Measurements from ENCODE around the gene LARGE2.

The LARGE2 gene

GRCh38 chr11:45937916-45938315 is 15.5 kb downstream of the LARGE2 start:
- DNase-seq (ENCODE audit: extremely low read depth, low read depth): no peak
- TF ChIP-seq CTCF (IDR thresholded peaks at IDR 0.05; ENCODE audit: low read depth, low read length): no peak

GRCh38 chr11:45939836-45940235 is 17.4 kb downstream of the LARGE2 start:
- TF ChIP-seq CTCF (IDR thresholded peaks at IDR 0.05; ENCODE audit: low read depth, low read length): no peak

GRCh38 chr11:45941285-45941684 is 18.8 kb downstream of the LARGE2 start:
- no peak for TF ChIP-seq CTCF (IDR thresholded peaks at IDR 0.05; ENCODE audit: low read depth, low read length)
- DNase-seq (ENCODE audit: extremely low read depth, low read depth): no peak

More at GRCh38 chr11:45939836-45940235, 17.4 kb downstream of the LARGE2 start:
- DNase-seq (ENCODE audit: extremely low read depth, low read depth): no peak

GRCh38 chr11:45942381-45942780 is 19.9 kb downstream of the LARGE2 start:
- no peak for TF ChIP-seq CTCF (IDR thresholded peaks at IDR 0.05; ENCODE audit: low read depth, low read length)
- no peak for DNase-seq (ENCODE audit: extremely low read depth, low read depth)

- TF ChIP-seq CTCF (IDR thresholded peaks at IDR 0.05; ENCODE audit: low read depth, low read length): no peak
- DNase-seq (ENCODE audit: extremely low read depth, low read depth): no peak
These were observed 23.0 kb downstream of the LARGE2 start for GRCh38 chr11:45945397-45945999.

GRCh38 chr11:45947885-45948284 is 25.4 kb downstream of the LARGE2 start:
- DNase-seq (ENCODE audit: extremely low read depth, low read depth): no peak
- no peak for TF ChIP-seq CTCF (IDR thresholded peaks at IDR 0.05; ENCODE audit: low read depth, low read length)

GRCh38 chr11:45948356-45948755 is 25.9 kb downstream of the LARGE2 start:
- no peak for TF ChIP-seq CTCF (IDR thresholded peaks at IDR 0.05; ENCODE audit: low read depth, low read length)
- no peak for DNase-seq (ENCODE audit: extremely low read depth, low read depth)
